HepG2 (cell line): ENCODE results near the gene ARTN. TPM values are rescaled to one million over a fixed set of nuclear protein-coding genes. Genes with fewer than 3 reads are reported as not detected.

ENCODE experiments used
- ATM ChIP-seq: fragments of 450-650 bp; IDR thresholded peaks from 2 replicates; pipeline ENCODE4 v1.7.1; 2017; ENCODE audit warnings: mild to moderate bottlenecking, borderline replicate concordance
- CC2D1A ChIP-seq: sonication (generic); formaldehyde crosslinking; IDR thresholded peaks from 2 replicates; pipeline ENCODE4 v1.8.1; 2023; ENCODE audit warnings: mild to moderate bottlenecking, missing genetic modification reagents
- CREM ChIP-seq, 2 experiments: sonication (generic) in 1 of 2; formaldehyde crosslinking in 1 of 2; IDR thresholded peaks; 2 replicates each; pipeline versions ENCODE4 v1.4.0 to v1.6.1; 2016 to 2020; ENCODE audit warnings: antibody characterized with exemption in 1 of 2, mild to moderate bottlenecking in 1 of 2, missing genetic modification reagents in 1 of 2
- HIC2 ChIP-seq: sonication (generic); formaldehyde crosslinking; IDR thresholded peaks from 2 replicates; pipeline ENCODE4 v1.9.0; 2022; ENCODE audit warnings: low read depth, missing genetic modification reagents
- HMG20A ChIP-seq: IDR thresholded peaks from 2 replicates; pipeline ENCODE4 v1.6.1; 2016; ENCODE audit warnings: borderline replicate concordance
- HNF1B ChIP-seq: sonication (generic); formaldehyde crosslinking; IDR thresholded peaks from 2 replicates; pipeline ENCODE4 v1.5.1; 2020; ENCODE audit warnings: mild to moderate bottlenecking, moderate library complexity, missing genetic modification reagents
- PAX8 ChIP-seq: sonication (generic); formaldehyde crosslinking; IDR thresholded peaks from 2 replicates; pipeline ENCODE4 v1.8.0; 2022; ENCODE audit warnings: mild to moderate bottlenecking, missing genetic modification reagents, borderline replicate concordance
- SAP130 ChIP-seq: IDR thresholded peaks from 2 replicates; pipeline ENCODE4 v1.6.1; 2016; ENCODE audit warnings: low read depth
- SMAD9 ChIP-seq: sonication (generic); formaldehyde crosslinking; IDR thresholded peaks from 2 replicates; pipeline ENCODE4 v1.5.1; 2020; ENCODE audit warnings: mild to moderate bottlenecking, missing genetic modification reagents
- SP2 ChIP-seq: sonication (generic); formaldehyde crosslinking; IDR thresholded peaks from 2 replicates; pipeline ENCODE4 v1.5.1; 2020; ENCODE audit warnings: mild to moderate bottlenecking, missing genetic modification reagents
- SRF ChIP-seq: IDR thresholded peaks from 2 replicates; pipeline ENCODE4 v1.6.1; 2011; ENCODE audit warnings: mild to moderate bottlenecking, low read depth, low read length, moderate library complexity
- TBX2 ChIP-seq: sonication (generic); formaldehyde crosslinking; IDR thresholded peaks from 2 replicates; pipeline ENCODE4 v1.5.0; 2020; ENCODE audit warnings: missing genetic modification reagents, mild to moderate bottlenecking, borderline replicate concordance
- TCF12 ChIP-seq, 2 experiments: fragments of 450-650 bp in 1 of 2; sonication (generic) in 1 of 2; formaldehyde crosslinking in 1 of 2; IDR thresholded peaks; 2 replicates each; pipeline versions ENCODE4 v1.6.1 to v1.8.0; 2017 to 2022; ENCODE audit warnings: antibody characterized with exemption in 1 of 2, mild to moderate bottlenecking in 1 of 2, missing genetic modification reagents in 1 of 2, moderate library complexity in 1 of 2
- ZFX ChIP-seq: sonication (generic); formaldehyde crosslinking; IDR thresholded peaks from 2 replicates; pipeline ENCODE4 v1.4.0; 2020; ENCODE audit warnings: mild to moderate bottlenecking, low read depth, missing genetic modification reagents, moderate library complexity
- ZNF10 ChIP-seq: sonication (generic); formaldehyde crosslinking; IDR thresholded peaks from 2 replicates; pipeline ENCODE4 v1.4.0; 2020; ENCODE audit warnings: mild to moderate bottlenecking, low read depth, missing genetic modification reagents, borderline replicate concordance
- ZNF121 ChIP-seq: sonication (generic); formaldehyde crosslinking; IDR thresholded peaks from 2 replicates; pipeline ENCODE4 v1.5.0; 2020; ENCODE audit warnings: mild to moderate bottlenecking, missing genetic modification reagents
- ZZZ3 ChIP-seq: sonication (generic); formaldehyde crosslinking; IDR thresholded peaks from 2 replicates; pipeline ENCODE4 v1.4.0; 2020; ENCODE audit warnings: missing genetic modification reagents, mild to moderate bottlenecking, borderline replicate concordance
- polyA plus RNA-seq, 8 experiments: library from polyadenylated mRNA; depleted of rRNA in 3 of 8; stranded (reverse) in 7 of 8; unstranded in 1 of 8; fragments of >200 nt; fragmentation: Illumina TruSeq in 4 of 8; extraction: Trizol in 4 of 8; gene quantifications; 2 replicates each; pipeline versions ENCODE4 v1.2.1 to v1.2.3, GENCODE V29; 2011 to 2016; ENCODE audit warnings: low read depth in 4 of 8, missing spikeins in 1 of 8, mixed read lengths in 1 of 8; ENCODE audit not compliant: insufficient read depth in 1 of 8
- total RNA-seq, 5 experiments: library from RNA; depleted of rRNA; stranded (reverse); fragments of >200 nt; fragmentation: Illumina TruSeq; extraction: Trizol; gene quantifications; 2 replicates each; pipeline ENCODE4 v1.2.3, GENCODE V29; 2016; ENCODE audit warnings: low read depth in 1 of 5
- TF ChIP-seq, protein P1 (sequence below): sonication (generic); formaldehyde crosslinking; IDR thresholded peaks from 2 replicates; pipeline ENCODE4 v1.4.0; 2020; ENCODE audit warnings: mild to moderate bottlenecking, missing genetic modification reagents
- TF ChIP-seq, protein P2 (sequence below): sonication (generic); formaldehyde crosslinking; IDR thresholded peaks from 2 replicates; pipeline ENCODE4 v1.4.0; 2020; ENCODE audit warnings: mild to moderate bottlenecking, low read depth, missing genetic modification reagents

The ARTN gene
- total and polyA plus RNA-seq, 2 of the 13 experiments (the other 11 are each of a cell fraction or from before 2014, with no cell fraction given) = 0.11 to 0.62 TPM

DNA sequence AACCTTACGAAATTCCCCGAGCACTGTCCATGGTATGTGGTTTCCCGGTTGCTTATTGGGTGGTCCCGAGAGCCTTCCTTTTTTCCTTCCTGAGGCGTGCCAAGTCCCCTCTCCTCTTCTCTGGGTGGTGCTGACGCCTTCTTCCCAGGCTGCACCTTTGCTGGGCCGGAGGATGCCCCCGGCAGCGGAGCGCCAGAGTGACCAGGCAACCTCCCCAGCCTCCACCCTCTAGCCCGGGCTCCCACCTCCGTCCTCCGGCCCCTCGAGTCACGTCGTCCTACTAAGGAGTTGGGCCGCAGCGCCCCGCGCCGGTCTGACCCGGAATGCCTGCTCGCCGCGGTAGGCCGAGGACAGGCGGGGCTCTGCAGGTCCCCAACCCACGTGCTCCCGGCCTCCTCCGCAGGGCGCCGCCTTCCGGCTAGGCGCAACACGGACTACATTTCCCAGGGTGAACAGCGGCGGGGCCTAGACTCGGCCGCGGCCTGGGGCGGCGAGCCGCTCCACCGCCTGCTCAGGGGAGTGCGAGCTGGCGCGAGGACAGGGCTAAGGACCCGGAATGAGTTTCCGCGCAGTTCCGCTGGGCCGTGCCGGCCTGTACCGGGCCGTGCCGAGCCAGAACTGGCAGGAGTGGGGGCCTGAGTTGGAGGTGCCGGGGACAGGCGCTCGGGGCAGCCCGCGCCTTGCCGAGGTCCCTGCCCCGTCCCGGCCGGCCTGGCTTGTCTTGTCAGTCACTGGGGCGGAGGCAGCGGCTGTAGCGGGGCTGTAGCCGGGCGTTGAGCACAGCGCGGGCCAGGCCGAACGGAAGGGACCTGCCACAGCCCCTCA lies 12.8 kb downstream of the ARTN start, which contains the start of gene IPO13 (continued):
- TF ChIP-seq, protein P1, sequence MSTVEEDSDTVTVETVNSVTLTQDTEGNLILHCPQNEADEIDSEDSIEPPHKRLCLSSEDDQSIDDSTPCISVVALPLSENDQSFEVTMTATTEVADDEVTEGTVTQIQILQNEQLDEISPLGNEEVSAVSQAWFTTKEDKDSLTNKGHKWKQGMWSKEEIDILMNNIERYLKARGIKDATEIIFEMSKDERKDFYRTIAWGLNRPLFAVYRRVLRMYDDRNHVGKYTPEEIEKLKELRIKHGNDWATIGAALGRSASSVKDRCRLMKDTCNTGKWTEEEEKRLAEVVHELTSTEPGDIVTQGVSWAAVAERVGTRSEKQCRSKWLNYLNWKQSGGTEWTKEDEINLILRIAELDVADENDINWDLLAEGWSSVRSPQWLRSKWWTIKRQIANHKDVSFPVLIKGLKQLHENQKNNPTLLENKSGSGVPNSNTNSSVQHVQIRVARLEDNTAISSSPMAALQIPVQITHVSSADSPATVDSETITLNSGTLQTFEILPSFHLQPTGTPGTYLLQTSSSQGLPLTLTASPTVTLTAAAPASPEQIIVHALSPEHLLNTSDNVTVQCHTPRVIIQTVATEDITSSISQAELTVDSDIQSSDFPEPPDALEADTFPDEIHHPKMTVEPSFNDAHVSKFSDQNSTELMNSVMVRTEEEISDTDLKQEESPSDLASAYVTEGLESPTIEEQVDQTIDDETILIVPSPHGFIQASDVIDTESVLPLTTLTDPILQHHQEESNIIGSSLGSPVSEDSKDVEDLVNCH = 0 out of 2 replicates have a peak, but pooled peaks have one; percentile 85
- TF ChIP-seq SP2 = peak; percentile 45
- TF ChIP-seq HMG20A (CRISPR knock-in tag) = no peak
- no peak; the same call in 1 of the 2 replicates for TF ChIP-seq CC2D1A (CRISPR knock-in tag)
- no peak for TF ChIP-seq ATM
- 0 out of 2 replicates have a peak, but pooled peaks have one; percentile 45 for TF ChIP-seq PAX8
- peak; percentile 89 for TF ChIP-seq TBX2
- no peak for TF ChIP-seq ZNF10 (CRISPR knock-in tag)
- no peak; the same call in 1 of the 2 replicates for TF ChIP-seq ZNF121 (CRISPR knock-in tag)
- TF ChIP-seq ZZZ3 (CRISPR knock-in tag) = peak; percentile 74; the same call in 1 of the 2 replicates
- peak; percentile 60 for TF ChIP-seq HIC2 (CRISPR knock-in tag)
- TF ChIP-seq TCF12 (IDR thresholded peaks at IDR 0.05) = no peak
- TF ChIP-seq TCF12 (CRISPR knock-in tag; IDR thresholded peaks at IDR 0.05) = peak; percentile 2; the same call in 1 of the 2 replicates
- TF ChIP-seq, protein P2, sequence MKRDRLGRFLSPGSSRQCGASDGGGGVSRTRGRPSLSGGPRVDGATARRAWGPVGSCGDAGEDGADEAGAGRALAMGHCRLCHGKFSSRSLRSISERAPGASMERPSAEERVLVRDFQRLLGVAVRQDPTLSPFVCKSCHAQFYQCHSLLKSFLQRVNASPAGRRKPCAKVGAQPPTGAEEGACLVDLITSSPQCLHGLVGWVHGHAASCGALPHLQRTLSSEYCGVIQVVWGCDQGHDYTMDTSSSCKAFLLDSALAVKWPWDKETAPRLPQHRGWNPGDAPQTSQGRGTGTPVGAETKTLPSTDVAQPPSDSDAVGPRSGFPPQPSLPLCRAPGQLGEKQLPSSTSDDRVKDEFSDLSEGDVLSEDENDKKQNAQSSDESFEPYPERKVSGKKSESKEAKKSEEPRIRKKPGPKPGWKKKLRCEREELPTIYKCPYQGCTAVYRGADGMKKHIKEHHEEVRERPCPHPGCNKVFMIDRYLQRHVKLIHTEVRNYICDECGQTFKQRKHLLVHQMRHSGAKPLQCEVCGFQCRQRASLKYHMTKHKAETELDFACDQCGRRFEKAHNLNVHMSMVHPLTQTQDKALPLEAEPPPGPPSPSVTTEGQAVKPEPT = peak; percentile 58; the same call in 1 of the 2 replicates
- peak; percentile 98 for TF ChIP-seq ZFX (CRISPR knock-in tag)
- TF ChIP-seq SAP130 = peak; percentile 96
- peak; percentile 97 for TF ChIP-seq HNF1B (CRISPR knock-in tag)
- no peak for TF ChIP-seq SRF
- peak; percentile 59; the same call in 1 of the 2 replicates for TF ChIP-seq CREM (IDR thresholded peaks at IDR 0.05)
- no peak for TF ChIP-seq CREM (CRISPR knock-in tag; IDR thresholded peaks at IDR 0.05)
- peak; percentile 21; the same call in 1 of the 2 replicates for TF ChIP-seq SMAD9 (CRISPR knock-in tag)
